SU-DHL-6 (cell line): Measurements from ENCODE around the gene RIMBP3C.

Experiments
- EZH2phosphoT487 ChIP-seq: fragments of 200-600 bp; sonication (generic), shearing (Covaris generic); conservative IDR thresholded peaks from 2 replicates; pipeline ENCODE4 v1.6.1; 2018; ENCODE audit warnings: mild to moderate bottlenecking, antibody characterized with exemption, low read length, moderate library complexity, mixed read lengths
- TF ChIP-seq, protein P1 (sequence below): fragments of 200-600 bp; sonication (generic); IDR thresholded peaks from one replicate; pipeline ENCODE4 v1.5.1; 2017; ENCODE audit warnings: antibody characterized with exemption, mild to moderate bottlenecking, low read length, moderate library complexity; ENCODE audit not compliant: insufficient read depth, poor library complexity, severe bottlenecking

DNA sequence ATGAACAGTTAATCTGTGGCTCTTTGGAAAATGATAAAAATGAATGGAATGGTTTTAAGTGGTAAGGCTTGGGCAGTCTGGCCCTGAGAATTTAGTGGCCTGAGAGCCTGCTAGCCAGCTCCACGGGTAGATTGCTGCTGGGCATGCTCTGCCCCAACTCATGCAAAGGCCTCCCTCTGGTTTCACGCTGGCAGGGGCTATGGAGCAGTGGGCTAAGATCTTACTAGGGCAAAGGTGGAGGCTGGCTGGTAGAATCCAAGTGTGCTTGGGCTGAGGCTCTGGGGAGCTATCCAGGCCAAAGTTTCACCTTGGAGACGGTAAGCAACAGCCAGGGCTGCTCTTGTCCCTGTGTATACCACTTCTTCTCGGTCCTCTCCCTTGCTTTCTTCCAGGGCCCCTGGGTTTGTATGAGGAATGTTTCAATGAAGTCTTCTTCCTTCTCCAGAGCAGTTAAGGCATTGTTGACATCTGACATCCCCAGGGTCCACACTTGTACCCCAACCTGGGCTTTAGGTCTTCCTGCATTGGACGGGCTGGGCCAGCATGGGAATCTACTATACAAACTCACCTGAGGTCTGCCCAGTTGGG, 43.7 kb upstream of the RIMBP3C start:
- TF ChIP-seq, protein P1, sequence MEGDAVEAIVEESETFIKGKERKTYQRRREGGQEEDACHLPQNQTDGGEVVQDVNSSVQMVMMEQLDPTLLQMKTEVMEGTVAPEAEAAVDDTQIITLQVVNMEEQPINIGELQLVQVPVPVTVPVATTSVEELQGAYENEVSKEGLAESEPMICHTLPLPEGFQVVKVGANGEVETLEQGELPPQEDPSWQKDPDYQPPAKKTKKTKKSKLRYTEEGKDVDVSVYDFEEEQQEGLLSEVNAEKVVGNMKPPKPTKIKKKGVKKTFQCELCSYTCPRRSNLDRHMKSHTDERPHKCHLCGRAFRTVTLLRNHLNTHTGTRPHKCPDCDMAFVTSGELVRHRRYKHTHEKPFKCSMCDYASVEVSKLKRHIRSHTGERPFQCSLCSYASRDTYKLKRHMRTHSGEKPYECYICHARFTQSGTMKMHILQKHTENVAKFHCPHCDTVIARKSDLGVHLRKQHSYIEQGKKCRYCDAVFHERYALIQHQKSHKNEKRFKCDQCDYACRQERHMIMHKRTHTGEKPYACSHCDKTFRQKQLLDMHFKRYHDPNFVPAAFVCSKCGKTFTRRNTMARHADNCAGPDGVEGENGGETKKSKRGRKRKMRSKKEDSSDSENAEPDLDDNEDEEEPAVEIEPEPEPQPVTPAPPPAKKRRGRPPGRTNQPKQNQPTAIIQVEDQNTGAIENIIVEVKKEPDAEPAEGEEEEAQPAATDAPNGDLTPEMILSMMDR = no peak
- TF ChIP-seq EZH2phosphoT487 = no peak
